Measurements from ENCODE around the gene LGR5. TPM values are rescaled to one million over a fixed set of nuclear protein-coding genes. Genes with fewer than 3 reads are reported as not detected.

Gene LGR5
- total RNA-seq, 2 experiments from 2014 or later, result not detected

DNA sequence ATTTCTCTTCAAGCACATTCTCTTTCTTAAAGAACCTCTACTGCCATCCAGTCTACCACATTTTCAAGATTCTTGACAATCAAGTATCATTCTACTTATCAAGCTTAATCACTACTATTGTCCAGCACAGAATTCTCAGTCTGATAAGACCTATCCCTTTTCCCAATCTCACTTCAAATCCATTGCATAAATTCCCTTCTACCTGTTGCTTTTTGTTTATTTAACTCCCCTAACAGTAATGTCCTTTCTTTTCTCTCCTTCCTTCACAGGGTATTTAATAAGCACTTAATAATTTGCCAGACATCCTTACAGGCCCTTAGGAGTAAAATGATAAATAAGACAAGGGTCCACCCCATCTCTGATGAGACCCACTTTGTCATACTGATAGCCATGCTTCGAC is 182.3 kb downstream of the LGR5 start:
- peaks cover 19% of the 10 kb centered on the region for H3K4me1 Mint-ChIP-seq
- H3K36me3 Mint-ChIP-seq (ENCODE audit: low read depth), result peaks cover 85% of the 10 kb centered on the region
- no peak overlapping the region for H3K27ac Mint-ChIP-seq
- H3K27me3 Mint-ChIP-seq, result no peaks in the 10 kb centered on the region
- ChIA-PET POLR2A (interaction anchor here (1.4 to 1.5 kb wide), 2 partner anchors 13 to 42 kb away, joined by 3 read pairs; partner anchors contain the start of gene ZFC3H1), CTCF (interaction anchor here (0.8 kb wide), 1 partner anchor 14 kb away, joined by 3 read pairs; no protein-coding TSS in a partner anchor)
- no peak overlapping the region for H3K4me3 Mint-ChIP-seq
- H3K9me3 Mint-ChIP-seq, result no peaks in the 10 kb centered on the region
- DNase-seq, result no peak

DNA sequence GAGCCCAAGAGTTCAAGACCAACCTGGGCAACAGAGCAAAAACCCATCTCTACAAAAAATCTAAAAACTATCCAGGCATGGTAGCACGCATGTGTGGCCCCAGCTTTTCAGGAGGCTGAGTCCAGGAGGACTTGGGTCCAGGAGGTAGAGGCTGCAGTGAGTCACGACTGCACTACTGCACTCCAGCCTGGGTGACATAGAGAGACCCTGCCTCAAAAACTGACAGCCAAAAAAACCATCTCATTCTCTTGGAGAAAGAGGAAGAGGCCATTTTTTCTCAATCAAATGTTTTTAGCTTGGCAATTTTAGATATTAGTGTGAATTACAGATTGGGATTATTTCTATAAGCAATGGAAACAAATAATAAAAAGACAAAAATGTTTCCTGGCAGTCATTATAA is 185.9 kb downstream of the LGR5 start:
- Mint-ChIP-seq H3K4me1 (peaks cover 20% of the 10 kb centered on the region), H3K4me3 (no peak overlapping the region), H3K27ac (no peak overlapping the region), H3K27me3 (no peaks in the 10 kb centered on the region), H3K36me3 (ENCODE audit: low read depth) (peaks cover 77% of the 10 kb centered on the region), H3K9me3 (no peaks in the 10 kb centered on the region)
- CTCF ChIA-PET, result interaction anchor here (2.9 to 3.4 kb wide), 2 partner anchors 11 to 122 kb away, joined by 11 to 22 read pairs; no protein-coding TSS in a partner anchor
- POLR2A ChIA-PET, result interaction anchor here (1.0 to 2.4 kb wide), 3 partner anchors 11 to 38 kb away, joined by 3 to 11 read pairs (median 3); partner anchors contain the start of genes THAP2 and ZFC3H1
- DNase-seq, result no peak

DNA sequence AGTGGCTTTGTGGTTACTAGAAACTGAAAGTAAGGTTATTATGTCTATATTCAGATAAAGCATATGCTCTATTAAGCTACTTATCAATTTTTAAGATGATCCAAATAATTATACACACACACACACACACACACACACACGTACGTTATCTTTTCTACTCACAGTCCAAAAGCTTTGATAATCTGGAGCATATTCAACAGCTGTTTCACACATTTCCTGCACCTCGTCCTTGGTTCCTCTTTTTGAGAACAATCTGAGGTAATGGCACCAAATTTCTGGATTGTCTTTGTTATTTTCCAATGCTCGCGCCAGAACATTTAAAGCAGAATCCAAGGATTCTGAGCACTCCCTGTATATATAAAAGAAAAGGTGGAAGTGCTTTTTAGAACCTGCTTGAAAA is 186.5 kb downstream of the LGR5 start:
- POLR2A ChIA-PET, result interaction anchor here (1.0 to 2.4 kb wide), 3 partner anchors 11 to 37 kb away, joined by 3 to 11 read pairs (median 3); partner anchors contain the start of genes THAP2 and ZFC3H1
- Mint-ChIP-seq H3K4me3 (no peak overlapping the region), H3K27ac (peak overlapping the region; percentile 37)

DNA sequence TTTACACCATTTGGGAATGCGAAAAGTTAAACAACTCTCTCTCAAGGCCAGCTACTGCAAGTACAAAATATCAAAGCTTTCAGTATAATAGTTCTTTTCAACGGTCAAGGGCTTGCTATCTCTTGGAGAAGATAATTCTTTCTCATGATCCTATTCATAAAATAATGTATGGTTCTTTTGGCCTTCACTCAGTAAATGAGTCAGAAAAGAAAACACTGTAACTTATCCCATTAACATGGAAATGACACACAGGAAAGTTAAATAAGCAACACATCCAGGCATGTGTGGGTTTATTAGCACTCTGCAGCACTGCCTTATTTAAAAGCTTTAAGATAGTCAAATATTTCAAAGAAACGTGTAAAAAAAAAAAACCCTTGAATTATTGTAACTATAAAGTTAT is 187.2 kb downstream of the LGR5 start:
- ChIA-PET CTCF (interaction anchor here (1.1 to 3.4 kb wide), 3 partner anchors 10 to 153 kb away, joined by 4 to 22 read pairs (median 11); no protein-coding TSS in a partner anchor), POLR2A (interaction anchor here (1.6 to 2.4 kb wide), 2 partner anchors 13 to 37 kb away, joined by 8 to 11 read pairs; partner anchors contain the start of genes THAP2 and ZFC3H1)
- Mint-ChIP-seq H3K27ac (no peak overlapping the region), H3K27me3 (no peaks in the 10 kb centered on the region), H3K4me3 (no peak overlapping the region), H3K36me3 (ENCODE audit: low read depth) (peaks cover 69% of the 10 kb centered on the region), H3K4me1 (peaks cover 18% of the 10 kb centered on the region), H3K9me3 (no peaks in the 10 kb centered on the region)
- no peak for DNase-seq

More for the DNA sequence above, 186.5 kb downstream of the LGR5 start:
- no peaks in the 10 kb centered on the region for H3K27me3 Mint-ChIP-seq
- peaks cover 74% of the 10 kb centered on the region for H3K36me3 Mint-ChIP-seq (ENCODE audit: low read depth)
- no peaks in the 10 kb centered on the region for H3K9me3 Mint-ChIP-seq
- DNase-seq, result no peak
- peaks cover 20% of the 10 kb centered on the region for H3K4me1 Mint-ChIP-seq
- CTCF ChIA-PET, result interaction anchor here (1.1 to 3.4 kb wide), 3 partner anchors 11 to 154 kb away, joined by 4 to 22 read pairs (median 11); no protein-coding TSS in a partner anchor

DNA sequence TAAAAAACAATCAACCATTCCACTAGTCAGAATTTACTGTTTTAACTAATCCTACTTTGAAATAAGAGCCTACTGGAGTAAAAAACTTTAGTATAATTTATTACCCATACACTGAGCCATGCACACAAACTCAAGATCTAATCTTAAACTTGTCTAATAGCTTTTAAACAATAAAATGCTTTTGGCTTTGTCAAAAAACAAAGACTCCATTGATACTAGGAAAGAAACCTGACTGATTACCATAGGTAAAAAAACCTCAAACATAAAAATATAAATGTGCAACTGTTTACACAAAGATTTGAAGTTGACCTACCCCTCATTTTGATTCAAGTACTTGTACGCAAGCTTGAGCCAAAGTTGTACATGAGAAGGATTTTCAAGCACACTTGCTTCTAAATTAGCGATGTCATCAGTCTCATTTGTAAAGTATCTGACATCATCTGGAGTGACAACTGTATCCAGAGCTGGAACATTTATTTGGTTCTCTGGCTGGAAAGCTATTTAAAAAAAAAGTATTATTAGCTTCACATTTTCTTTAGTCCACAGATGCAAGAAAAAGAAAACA is 187.9 kb downstream of the LGR5 start:
- H3K4me1 Mint-ChIP-seq, result peaks cover 17% of the 10 kb centered on the region
- ChIA-PET POLR2A (interaction anchor here (1.1 to 1.6 kb wide), 3 partner anchors 14 to 37 kb away, joined by 4 to 8 read pairs (median 4); partner anchors contain the start of gene THAP2), CTCF (interaction anchor here (0.7 to 3.4 kb wide), 4 partner anchors 9 to 218 kb away, joined by 3 to 22 read pairs (median 7); no protein-coding TSS in a partner anchor)
- H3K36me3 Mint-ChIP-seq (ENCODE audit: low read depth), result peaks cover 69% of the 10 kb centered on the region
- H3K27me3 Mint-ChIP-seq, result no peaks in the 10 kb centered on the region
- H3K9me3 Mint-ChIP-seq, result no peaks in the 10 kb centered on the region
- DNase-seq, result no peak
- no peak overlapping the region for H3K4me3 Mint-ChIP-seq
- H3K27ac Mint-ChIP-seq, result no peak overlapping the region

Other genes with a start within 250 kb of the LGR5 start
- 10 to 100 TPM; 64.7 to 76.8 TPM for gene ZFC3H1, start 224.1 kb downstream of the LGR5 start, total RNA-seq
- gene THAP2, start 224.5 kb downstream of the LGR5 start, total RNA-seq, result 1 to 10 TPM; 6.4 to 7.7 TPM
- 10 to 100 TPM; 15.5 to 16.1 TPM for gene TMEM19, start 246.3 kb downstream of the LGR5 start, total RNA-seq